A549 treated with Hydrocortisone at 1 μM for 4 hours (cell line): ENCODE results near the gene MORN4. TPM values are rescaled to one million over a fixed set of nuclear protein-coding genes. Genes with fewer than 3 reads are reported as not detected.

Experiments
- total RNA-seq: library from RNA; stranded (reverse); fragments of 200-300 nt; extraction: Qiagen RNA extraction; gene quantifications from 5 replicates; pipeline ENCODE4 v1.2.3, GENCODE V29; 2022

MORN4 gene
- total RNA-seq = 6.4 to 7.7 TPM (median 7.5 TPM) in 5 replicates

DNA sequence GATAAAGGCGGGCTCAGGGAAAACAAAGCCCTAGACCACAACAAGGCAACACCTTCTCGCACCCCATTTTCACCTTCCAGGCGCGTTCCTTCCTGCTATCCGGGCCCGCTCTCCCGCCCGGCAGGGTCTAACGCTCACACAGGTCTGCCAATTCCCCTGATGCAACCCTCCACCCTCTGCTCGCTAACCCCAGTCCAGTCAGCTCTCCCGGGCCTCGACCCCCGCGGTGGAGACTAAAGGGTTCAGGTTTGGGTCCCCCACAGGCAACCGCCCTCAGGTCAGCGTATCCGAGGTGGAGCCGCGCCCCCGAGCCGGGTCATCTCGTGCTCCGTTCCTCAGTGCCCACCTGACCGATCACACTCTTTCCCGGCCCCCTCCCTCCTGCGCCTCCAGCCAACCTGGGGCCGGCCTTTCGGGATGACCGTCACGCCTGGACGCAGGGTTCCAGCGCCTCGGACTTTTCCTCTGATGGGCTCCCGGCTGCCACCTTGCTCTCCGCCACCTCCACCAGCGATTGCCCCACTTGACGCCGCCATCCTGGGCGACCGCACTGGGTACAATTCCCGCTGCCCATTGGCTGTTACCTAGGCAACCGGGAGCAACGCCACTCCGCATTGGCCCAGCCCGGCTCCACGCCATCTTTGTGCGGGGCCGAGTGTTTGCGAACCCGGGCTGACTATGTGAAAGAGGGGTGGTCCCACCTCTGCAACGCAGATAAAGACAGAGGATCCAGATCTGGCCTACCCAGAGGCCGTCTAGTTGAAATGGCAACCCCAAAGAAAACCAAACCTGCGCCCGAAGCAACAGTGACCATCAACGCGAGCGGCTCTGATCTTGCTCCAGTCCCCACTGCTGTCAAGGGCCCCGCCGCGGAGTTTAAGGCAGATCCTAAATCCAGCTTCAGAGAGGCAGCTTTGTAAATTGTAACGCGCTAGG, at the start of gene MORN4:
TSS of gene MORN4 (minus strand) at position 552 of the 936 bp plus-strand sequence. CDS start 13,847 bp downstream, outside the sequence.

DNA sequence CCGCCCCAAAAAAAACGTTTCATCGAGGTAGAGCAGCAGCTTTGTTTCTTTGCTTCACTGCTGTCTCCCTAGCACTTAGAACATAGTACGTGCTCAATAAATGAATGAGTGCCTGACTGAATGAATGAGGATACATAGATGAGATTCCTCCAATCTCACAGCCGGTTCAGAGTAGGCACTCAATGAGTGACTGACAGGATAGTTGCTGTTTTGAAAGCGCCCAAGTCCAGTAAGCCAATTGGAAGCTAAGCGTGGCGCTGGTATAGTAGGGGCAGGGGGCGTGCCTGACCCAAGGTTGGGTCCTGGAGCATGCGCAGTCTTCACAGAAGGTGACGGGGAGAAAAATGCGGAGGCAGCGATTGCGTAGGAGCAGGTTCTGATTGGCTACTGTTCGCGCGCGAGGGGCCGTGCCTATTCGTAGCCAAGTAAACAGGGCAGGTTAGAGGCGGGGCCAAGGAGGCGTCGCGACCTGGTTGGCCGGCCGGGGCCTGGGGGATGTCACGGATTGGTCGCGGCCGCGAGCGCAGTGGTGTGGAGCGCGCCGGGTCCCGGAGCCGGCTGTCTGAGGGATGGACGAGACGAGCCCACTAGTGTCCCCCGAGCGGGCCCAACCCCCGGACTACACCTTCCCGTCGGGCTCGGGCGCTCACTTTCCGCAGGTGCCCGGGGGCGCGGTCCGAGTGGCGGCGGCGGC, 7.0 kb upstream of the MORN4 start, which contains the start of gene PI4K2A:
TSS of gene PI4K2A (plus strand) at position 498 of the 694 bp plus-strand sequence. CDS start at position 570, 72 bp downstream.

DNA sequence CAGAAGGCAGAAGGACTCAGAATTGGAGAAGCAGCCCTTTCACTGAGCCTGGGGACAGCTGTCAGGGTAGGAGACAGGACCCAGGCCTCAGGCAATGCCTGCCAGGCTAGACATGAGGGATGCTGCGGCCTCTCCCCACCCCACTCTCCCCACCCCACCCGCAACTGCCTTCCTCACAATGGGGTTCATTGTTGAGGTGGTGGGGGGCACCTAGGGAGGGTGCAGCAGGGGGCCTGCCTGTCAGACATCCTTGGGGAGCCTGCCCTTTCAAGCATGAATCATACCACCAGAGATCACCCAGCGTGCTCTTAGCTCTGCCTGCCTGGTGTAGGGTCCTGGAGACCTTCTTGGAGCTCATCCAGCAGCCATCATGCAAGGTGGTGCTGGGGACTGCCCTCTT, 43.8 kb downstream of the MORN4 start, which contains the start of gene C10orf62:
TSS of gene C10orf62 (plus strand) at position 243 of the 400 bp plus-strand sequence. CDS start 177 bp downstream, outside the sequence.

DNA sequence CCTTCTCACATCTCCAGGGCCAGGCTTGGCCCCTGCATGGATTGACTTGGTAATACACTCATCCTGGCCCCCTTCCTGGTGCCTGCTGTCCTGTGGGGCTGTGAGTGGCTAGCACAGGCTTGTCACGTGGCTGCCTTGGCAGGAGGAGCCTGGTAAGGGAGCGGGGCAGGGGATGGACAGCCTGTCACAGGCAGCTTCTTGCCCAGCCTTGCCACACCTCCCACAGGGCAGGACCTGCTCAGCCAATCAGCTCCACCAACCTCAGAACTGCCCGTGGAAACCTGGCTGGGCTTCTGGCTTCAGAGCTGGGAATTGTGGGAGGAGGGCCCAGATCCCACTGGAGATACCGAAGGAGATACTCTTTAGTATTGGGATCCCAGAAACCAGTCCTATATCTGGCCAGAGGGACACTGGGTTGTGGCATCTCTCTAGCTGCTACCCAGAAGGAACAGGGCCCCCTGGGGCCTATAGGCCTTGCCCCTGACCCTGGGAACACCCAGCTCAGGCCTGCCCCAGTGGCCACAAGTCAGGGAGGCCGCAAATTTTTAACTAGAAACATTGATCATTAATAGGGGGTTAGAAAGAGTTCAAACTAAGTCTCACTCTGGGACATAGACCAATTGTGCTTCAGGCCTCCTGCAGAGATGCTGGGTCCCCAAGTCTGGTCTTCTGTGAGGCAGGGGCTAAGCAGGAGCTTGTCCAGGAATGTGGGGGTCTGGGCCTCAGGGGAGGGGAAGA, 49.1 kb downstream of the MORN4 start, which contains the start of gene HOGA1:
TSS of gene HOGA1 (plus strand) at position 330 of the 738 bp plus-strand sequence. CDS start at position 645, 315 bp downstream.

DNA sequence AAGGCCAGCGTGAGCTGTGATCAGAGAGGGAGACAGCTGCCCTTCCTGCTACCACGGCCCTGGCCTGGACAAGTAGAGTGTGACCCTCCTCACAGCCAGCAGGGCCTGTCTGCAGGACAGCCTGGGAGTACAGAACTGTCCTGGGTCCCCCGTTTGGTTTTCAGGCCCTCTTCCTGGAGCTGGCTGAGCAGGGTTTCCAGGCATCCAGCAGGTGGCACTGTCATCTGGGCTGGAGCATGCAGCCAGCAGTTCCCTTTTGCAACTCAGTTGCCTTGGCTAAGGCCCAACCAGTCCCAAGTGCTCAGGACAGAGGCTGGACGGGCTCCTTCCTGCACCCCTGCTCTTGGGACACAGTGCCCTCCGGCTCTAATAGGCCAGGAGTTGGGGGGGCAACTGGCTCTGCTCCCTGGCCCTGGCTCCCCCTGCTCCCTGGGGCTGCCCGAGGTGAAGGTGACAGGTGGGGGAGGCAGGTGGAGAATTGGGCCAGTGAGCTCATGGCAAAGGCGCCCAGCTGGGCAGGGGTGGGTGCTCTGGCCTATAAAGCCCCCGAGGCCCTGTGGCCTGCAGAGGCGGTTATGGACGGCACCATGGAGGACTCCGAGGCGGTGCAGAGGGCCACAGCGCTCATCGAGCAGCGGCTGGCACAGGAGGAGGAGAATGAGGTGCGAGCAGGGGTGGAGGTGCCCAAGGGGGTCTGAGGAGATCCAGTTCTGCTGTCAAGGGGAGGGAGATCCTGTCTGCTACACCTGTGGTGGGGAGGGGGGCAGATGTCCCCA, 60.9 kb downstream of the MORN4 start, which contains the start of gene ANKRD2:
TSS of gene ANKRD2 (plus strand) at position 566 of the 776 bp plus-strand sequence. CDS start at position 576, 10 bp downstream.

Other genes starting within 250 kb of the MORN4 start
- gene RRP12, start 232.2 kb downstream of the MORN4 start, total RNA-seq = 50.9 to 64.9 TPM (median 55.6 TPM) in 5 replicates
- 599 to 650 TPM (median 629 TPM) in 5 replicates for gene PGAM1, start 207.3 kb downstream of the MORN4 start, total RNA-seq
- gene EXOSC1, start 187.5 kb downstream of the MORN4 start, total RNA-seq = 51.7 to 58.9 TPM (median 54.8 TPM) in 5 replicates
- gene ZDHHC16, start 187.3 kb downstream of the MORN4 start, total RNA-seq = 47.0 to 52.7 TPM (median 51.7 TPM) in 5 replicates
- 47.4 to 50.9 TPM (median 48.9 TPM) in 5 replicates for gene MMS19, start 135.1 kb downstream of the MORN4 start, total RNA-seq
- gene UBTD1, start 134.6 kb downstream of the MORN4 start, total RNA-seq = 15.5 to 22.8 TPM (median 20.0 TPM) in 5 replicates
- gene ANKRD2, start 60.7 kb downstream of the MORN4 start, total RNA-seq = 5.6 to 8.9 TPM (median 7.3 TPM) in 5 replicates
- gene HOGA1, start 49.1 kb downstream of the MORN4 start, total RNA-seq = 1.9 to 2.8 TPM (median 2.4 TPM) in 5 replicates
- 0.10 to 0.16 TPM in 2 of 5 replicates, not detected in the others for gene C10orf62, start 43.8 kb downstream of the MORN4 start, total RNA-seq
- gene PI4K2A, start 7.2 kb upstream of the MORN4 start, total RNA-seq = 22.0 to 24.9 TPM (median 23.7 TPM) in 5 replicates
- 82.5 to 134 TPM (median 124 TPM) in 5 replicates for gene AVPI1, start 53.7 kb upstream of the MORN4 start, total RNA-seq
- 43.3 to 55.7 TPM (median 54.3 TPM) in 5 replicates for gene MARVELD1, start 80.2 kb upstream of the MORN4 start, total RNA-seq
- 20.2 to 24.5 TPM (median 22.9 TPM) in 5 replicates for gene ZFYVE27, start 103.6 kb upstream of the MORN4 start, total RNA-seq
- 2.2 to 2.7 TPM (median 2.6 TPM) in 5 replicates for gene SFRP5, start 138.5 kb upstream of the MORN4 start, total RNA-seq
- 3.3 to 3.8 TPM (median 3.5 TPM) in 5 replicates for gene GOLGA7B, start 216.3 kb upstream of the MORN4 start, total RNA-seq